HFFc6 (cell line): Measurements from ENCODE around the gene SCAMP2. TPM values are rescaled to one million over a fixed set of nuclear protein-coding genes. Genes with fewer than 3 reads are reported as not detected.
"Not testable (repeated sequence)": the region's sequence is repeated elsewhere in the genome, so short reads cannot be mapped to it uniquely, and the experiment has no call there.

Source experiments
- DNase-seq: peaks from one replicate; pipeline ENCODE4 v3.0.0-alpha.2; 2018
- H3K27ac Mint-ChIP-seq: 2 replicates; pipeline ENCODE4 v1.8.0; 2020; ENCODE audit warnings: mild to moderate bottlenecking, mixed read lengths
- H3K27me3 Mint-ChIP-seq: 2 replicates; pipeline ENCODE4 v1.8.0; 2021; ENCODE audit warnings: mild to moderate bottlenecking, moderate library complexity, mixed read lengths; ENCODE audit not compliant: insufficient read depth
- H3K36me3 Mint-ChIP-seq: 2 replicates; pipeline ENCODE4 v1.8.0; 2021; ENCODE audit warnings: low read depth, mixed read lengths
- H3K4me1 Mint-ChIP-seq: 2 replicates; pipeline ENCODE4 v1.8.0; 2020; ENCODE audit warnings: low read depth, mixed read lengths
- H3K4me3 Mint-ChIP-seq: 2 replicates; pipeline ENCODE4 v1.8.0; 2020; ENCODE audit warnings: mild to moderate bottlenecking, moderate library complexity, mixed read lengths
- H3K9me3 Mint-ChIP-seq: 2 replicates; pipeline ENCODE4 v1.8.0; 2020; ENCODE audit warnings: mild to moderate bottlenecking, mixed read lengths
- CTCF ChIP-seq: fragments of 200-600 bp; sonication (generic); IDR thresholded peaks from 2 replicates; pipeline ENCODE4 v1.5.0; 2021; ENCODE audit warnings: antibody characterized with exemption, mild to moderate bottlenecking
- total RNA-seq, 6 experiments: library from RNA; stranded (reverse); fragmentation: NEBNext Ultra II Directional; extraction: Animal tissue kit (Norgen Biotek cat#: 25700); gene quantifications; 2 replicates in 1 of 6; 3 replicates in 5 of 6; pipeline ENCODE4 v1.2.3, GENCODE V29; 2021

Gene SCAMP2
- total RNA-seq, 6 experiments from 2014 or later, result 70.1 to 86.1 (median 75.9) TPM

- no peak for DNase-seq
- Mint-ChIP-seq H3K27me3 (0 out of 2 replicates have a peak, but pooled peaks cover 3% of the 10 kb centered on the region), H3K36me3 (peaks cover 20% of the 10 kb centered on the region), H3K27ac (no peak overlapping the region), H3K9me3 (no peaks in the 10 kb centered on the region), H3K4me1 (peaks cover 9% of the 10 kb centered on the region), H3K4me3 (no peak overlapping the region)
- no peak for TF ChIP-seq CTCF
Measured at GRCh38 chr15:74895830-74896229, 22.7 kb upstream of the SCAMP2 start.

- not testable (repeated sequence) for DNase-seq, H3K4me3 Mint-ChIP-seq, H3K9me3 Mint-ChIP-seq, H3K27ac Mint-ChIP-seq, H3K27me3 Mint-ChIP-seq
- peaks cover 22% of the 10 kb centered on the region for H3K4me1 Mint-ChIP-seq
- H3K36me3 Mint-ChIP-seq, result peaks cover 13% of the 10 kb centered on the region
Measured at GRCh38 chr15:74894383-74894782, 21.2 kb upstream of the SCAMP2 start.

- Mint-ChIP-seq H3K4me3 (no peak overlapping the region), H3K9me3 (no peaks in the 10 kb centered on the region), H3K4me1 (peaks cover 28% of the 10 kb centered on the region), H3K27ac (no peak overlapping the region), H3K36me3 (peaks cover 13% of the 10 kb centered on the region; the same call in 1 of the 2 replicates), H3K27me3 (peaks cover 5% of the 10 kb centered on the region; the same call in 1 of the 2 replicates)
- no peak for DNase-seq
- TF ChIP-seq CTCF, result no peak
Measured at GRCh38 chr15:74893627-74894026, 20.5 kb upstream of the SCAMP2 start.

GRCh38 chr15:74892931-74893330 lies 19.8 kb upstream of the SCAMP2 start:
- Mint-ChIP-seq H3K4me3 (no peak overlapping the region), H3K9me3 (no peaks in the 10 kb centered on the region), H3K36me3 (peaks cover 13% of the 10 kb centered on the region; the same call in 1 of the 2 replicates), H3K27ac (no peak overlapping the region), H3K4me1 (peaks cover 28% of the 10 kb centered on the region), H3K27me3 (peaks cover 5% of the 10 kb centered on the region; the same call in 1 of the 2 replicates)
- DNase-seq, result no peak
- TF ChIP-seq CTCF, result no peak

GRCh38 chr15:74892313-74892712 lies 19.1 kb upstream of the SCAMP2 start:
- TF ChIP-seq CTCF, result no peak
- Mint-ChIP-seq H3K9me3 (no peaks in the 10 kb centered on the region), H3K27ac (no peak overlapping the region), H3K27me3 (peaks cover 5% of the 10 kb centered on the region; the same call in 1 of the 2 replicates), H3K4me3 (no peak overlapping the region), H3K4me1 (peaks cover 28% of the 10 kb centered on the region), H3K36me3 (peaks cover 13% of the 10 kb centered on the region; the same call in 1 of the 2 replicates)
- no peak for DNase-seq

GRCh38 chr15:74891469-74891868 lies 18.3 kb upstream of the SCAMP2 start:
- peaks cover 13% of the 10 kb centered on the region; the same call in 1 of the 2 replicates for H3K36me3 Mint-ChIP-seq
- H3K4me1 Mint-ChIP-seq, result peaks cover 28% of the 10 kb centered on the region
- H3K27ac Mint-ChIP-seq, result no peak overlapping the region
- no peak overlapping the region for H3K4me3 Mint-ChIP-seq
- peaks cover 2% of the 10 kb centered on the region; the same call in 1 of the 2 replicates for H3K27me3 Mint-ChIP-seq
- no peak for DNase-seq
- TF ChIP-seq CTCF, result no peak
- no peaks in the 10 kb centered on the region for H3K9me3 Mint-ChIP-seq
